ENCODE data around the gene ATP6V0C.
A peak's percentile ranks its signal among the peaks of the same experiment; 100 is the strongest.

Gene ATP6V0C

DNA sequence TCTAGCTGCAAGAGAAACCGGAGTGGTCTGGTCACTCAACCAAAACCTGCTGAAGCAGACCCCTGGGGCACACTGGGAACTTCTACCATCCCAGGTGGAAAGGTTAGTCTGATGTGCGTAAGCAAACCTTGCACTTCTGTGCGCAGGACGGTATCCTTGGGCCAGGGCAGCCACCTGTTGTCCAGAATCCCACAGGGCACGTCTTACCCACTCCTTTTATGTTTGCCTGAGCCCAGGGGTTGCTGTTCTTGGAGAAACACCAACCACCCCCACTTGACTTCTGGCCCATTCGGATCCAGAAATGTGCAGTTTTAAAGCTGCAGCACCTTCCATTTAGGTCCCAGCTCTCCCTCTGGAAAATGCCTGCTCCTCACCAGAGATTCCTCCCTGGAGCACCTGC lies 20.1 kb upstream of the ATP6V0C start:
- no peak for DNase-seq

DNA sequence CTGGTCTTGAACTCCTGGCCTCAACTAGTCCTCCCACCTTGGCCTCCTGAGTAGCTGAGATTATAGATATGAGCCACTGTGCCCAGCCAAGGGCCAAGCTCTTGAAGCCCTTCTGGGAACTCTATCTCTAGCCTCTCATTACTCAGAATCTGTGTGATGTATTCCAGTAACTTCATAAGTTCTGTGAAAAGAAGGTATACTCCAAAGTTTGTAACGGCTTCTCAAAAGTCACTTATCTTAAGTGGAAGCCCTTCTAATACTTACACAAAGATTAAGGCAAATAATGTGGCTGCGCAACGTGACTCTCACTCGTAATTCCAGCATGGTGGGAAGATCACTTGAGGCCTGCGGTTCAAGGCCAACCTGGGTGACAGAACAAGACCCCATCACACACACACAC lies 19.1 kb upstream of the ATP6V0C start:
- DNase-seq, result no peak

DNA sequence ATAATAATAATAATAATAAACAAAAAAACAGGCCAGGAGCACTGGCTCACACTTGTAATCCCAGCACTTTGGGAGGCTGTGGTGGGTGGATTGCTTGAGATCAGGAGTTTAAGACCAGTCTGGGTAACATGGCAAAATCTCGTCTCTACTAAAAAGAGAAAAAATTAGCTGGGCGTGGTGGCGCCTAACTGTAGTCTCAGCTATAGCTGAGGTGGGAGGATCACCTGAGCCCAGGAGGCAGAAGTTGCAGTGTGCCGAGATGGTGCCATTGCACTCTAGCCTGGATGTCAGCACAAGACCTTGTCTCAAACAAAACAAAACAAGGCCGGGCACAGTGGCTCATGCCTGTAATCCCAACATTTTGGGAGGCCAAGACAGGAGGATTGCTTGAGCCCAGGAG lies 18.7 kb upstream of the ATP6V0C start:
- no peak for DNase-seq

DNA sequence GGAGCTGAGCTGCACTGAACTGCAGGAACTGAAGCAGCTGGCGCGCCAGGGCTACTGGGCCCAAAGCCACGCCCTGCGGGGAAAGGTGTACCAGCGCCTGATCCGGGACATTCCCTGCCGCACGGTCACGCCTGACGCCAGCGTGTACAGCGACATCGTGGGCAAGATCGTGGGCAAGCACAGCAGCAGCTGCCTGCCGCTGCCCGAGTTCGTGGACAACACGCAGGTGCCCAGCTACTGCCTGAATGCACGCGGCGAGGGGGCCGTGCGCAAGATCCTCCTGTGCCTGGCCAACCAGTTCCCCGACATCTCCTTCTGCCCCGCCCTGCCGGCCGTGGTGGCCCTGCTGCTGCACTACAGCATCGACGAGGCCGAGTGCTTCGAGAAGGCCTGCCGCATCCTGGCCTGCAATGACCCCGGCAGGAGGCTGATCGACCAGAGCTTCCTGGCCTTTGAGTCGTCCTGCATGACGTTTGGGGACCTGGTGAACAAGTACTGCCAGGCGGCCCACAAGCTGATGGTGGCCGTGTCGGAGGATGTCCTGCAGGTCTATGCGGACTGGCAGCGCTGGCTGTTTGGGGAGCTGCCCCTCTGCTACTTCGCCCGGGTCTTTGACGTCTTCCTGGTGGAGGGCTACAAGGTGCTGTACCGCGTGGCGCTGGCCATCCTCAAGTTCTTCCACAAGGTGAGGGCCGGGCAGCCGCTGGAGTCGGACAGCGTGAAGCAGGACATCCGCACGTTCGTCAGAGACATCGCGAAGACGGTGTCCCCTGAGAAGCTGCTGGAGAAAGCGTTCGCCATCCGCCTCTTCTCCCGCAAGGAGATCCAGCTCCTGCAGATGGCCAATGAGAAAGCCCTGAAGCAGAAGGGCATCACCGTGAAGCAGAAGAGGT lies 17.3 kb upstream of the ATP6V0C start:
- no peak for DNase-seq

DNA sequence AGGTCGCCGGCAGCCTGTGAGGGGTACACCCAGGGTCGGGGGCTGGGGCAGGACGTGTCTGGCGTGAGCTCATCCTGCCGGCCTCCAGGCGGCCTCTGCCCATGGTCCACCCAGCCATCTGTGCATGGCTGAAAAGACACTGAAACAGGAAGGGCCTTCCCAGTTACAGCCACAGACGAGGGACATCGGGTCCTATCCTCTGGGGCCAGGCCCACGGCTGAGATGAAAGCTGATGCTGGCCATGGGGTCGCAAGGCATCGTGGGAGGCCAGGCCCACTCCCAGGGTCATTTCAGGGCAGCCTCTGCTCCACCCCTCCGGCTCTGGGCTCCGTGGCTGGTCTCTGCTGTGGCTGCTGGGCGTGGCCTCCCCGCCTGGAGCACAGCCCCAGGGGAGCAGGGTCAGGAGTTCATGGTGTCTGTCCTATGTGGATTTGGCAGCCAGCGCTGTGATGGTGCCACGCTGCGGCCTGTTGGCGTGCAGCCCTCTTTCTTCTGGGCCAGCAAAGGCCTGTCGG lies 16.6 kb upstream of the ATP6V0C start:
- DNase-seq, result no peak

GRCh38 chr16:2497695-2498484 lies 15.9 kb upstream of the ATP6V0C start:
- no peak for DNase-seq

DNA sequence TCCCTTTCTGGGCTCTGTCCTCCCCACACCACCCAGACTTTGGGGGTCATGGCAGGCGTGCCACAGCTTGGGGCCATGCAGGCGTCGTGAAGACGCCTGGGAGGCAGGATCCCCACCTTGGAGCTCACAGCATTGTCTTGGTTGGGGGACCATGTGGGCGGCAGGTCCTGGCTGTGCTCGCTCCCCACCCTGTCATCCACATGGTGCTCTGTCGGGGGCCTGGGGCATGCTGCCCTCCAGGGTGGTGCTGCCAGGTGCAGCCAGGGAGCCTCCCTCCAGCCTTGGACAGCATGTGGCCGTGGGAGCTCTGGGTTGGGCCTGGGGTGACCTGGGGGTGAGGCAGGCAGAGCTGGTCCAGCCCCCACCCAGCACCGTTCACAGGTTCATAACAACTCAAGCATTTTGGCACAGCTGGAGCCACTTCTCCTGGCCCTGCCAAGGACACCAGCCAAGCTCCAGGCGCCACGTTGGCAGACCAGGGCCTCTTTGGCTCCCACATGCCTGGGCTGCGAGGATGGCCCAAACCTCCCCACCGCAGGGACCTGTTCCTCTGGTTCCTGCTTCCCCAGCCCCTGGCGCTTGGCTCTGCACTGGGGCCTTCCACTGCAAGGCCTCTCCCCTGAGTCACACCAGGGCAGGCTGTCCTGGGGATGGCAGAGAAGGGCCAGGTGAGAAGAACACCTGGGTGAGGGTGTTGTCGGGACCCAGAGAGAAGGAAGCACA lies 15.1 kb upstream of the ATP6V0C start:
- no peak for DNase-seq

DNA sequence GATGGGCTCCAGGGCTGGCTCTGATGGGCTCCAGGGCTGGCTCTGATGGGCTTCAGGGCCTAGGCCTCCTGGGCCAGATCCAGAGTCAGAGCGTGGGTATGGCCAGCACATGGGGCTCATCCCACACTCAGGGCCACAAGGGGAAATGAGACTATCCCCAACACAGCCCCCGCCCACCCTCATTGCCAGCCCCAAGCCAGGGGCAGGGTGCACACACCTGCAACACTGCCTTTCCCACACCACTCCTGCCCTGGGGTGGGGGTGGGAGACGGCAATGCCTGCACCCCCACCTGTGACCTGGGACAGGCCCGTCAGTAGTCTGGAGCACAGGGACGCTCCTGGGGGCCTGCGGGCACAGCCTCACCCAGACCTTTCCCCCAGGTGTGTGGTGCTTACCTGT lies 14.3 kb upstream of the ATP6V0C start:
- DNase-seq, result no peak

DNA sequence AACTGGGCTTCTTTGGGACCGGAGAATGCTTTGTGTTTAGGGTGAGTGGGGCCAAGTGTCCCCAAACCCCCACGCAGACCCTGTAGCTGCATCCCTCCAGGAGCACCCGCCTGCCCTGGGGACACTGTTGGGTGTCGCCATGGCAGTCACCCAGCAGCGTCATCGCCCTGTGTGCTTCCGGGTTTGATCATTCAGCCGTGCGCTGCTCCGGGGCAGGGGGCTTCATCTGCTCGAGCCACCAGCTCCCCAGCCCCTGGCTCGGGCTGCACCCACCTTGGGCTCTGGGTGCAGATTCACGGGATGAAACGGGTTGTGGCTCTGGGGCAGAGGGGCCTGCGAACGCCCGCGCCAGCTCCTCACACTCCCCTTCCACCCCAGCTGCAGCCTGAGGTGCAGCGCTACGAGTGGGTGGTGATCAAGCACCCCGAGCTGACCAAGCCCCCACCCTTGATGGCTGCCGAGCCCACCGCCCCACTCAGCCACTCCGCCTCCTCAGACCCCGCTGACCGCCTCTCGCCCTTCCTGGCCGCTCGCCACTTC lies 13.8 kb upstream of the ATP6V0C start:
- no peak for DNase-seq

DNA sequence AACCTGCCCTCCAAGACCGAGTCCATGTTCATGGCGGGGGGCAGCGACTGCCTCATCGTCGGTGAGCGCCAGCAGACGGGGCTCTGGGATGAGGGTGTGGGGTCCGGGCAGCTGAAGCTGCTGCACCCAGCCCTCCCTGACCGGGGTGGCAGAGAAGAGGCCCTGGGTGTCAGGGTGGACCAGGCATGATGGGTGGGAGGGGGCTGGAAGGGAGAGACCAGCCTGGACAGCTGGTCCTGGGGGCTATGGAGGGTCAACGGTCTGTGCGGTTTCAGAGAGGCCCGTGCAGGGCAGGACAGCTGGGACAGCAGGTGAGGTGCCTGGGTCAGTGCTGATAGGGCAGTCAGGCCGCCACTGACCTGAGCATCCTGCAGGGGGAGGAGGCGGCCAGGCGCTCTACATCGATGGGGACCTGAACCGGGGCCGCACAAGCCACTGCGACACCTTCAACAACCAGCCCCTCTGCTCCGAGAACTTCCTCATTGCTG lies 13.3 kb upstream of the ATP6V0C start:
- DNase-seq, result no peak

DNA sequence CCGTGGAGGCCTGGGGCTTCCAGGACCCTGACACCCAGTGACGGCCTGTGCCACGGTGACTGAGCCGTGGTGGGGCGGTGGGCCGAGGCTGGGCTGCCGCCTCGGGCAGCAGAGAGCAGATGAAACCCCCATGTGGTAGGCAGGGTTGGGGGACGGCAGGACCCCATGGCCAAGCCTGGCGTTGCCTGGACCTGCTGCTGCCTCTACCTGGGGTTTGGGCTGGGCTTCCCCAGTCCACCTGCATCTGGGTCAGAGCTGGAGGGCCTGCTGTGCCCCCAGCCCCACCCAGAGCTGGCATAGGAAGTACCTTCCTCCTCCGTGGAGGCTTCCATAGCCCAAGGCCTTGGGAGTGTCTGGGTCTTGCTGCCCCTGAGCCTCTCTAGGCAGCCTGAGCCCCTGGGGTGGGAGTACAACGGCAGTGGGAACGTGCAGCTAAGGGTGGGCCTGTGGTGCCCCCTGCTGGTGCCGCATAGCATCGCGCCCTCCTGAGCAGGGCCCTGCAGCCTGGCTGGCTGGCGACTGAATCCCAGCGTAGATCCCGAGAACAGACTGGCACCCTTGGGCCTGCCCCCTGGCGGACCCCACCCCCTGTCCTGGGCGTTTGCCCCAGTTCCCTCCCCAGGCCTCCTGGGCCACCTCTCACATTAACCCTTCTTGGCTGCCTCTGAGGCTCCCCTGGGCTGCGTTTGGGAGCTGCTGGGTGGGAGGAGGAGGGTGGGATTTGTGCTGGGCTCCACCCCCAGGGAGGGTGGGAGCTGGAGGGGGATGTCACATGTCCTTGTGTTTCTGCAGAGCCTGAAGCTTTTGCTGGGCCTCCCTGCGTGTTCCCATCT lies 12.6 kb upstream of the ATP6V0C start:
- peak; percentile 1 for DNase-seq

GRCh38 chr16:2501946-2502895 lies 11.5 kb upstream of the ATP6V0C start:
- DNase-seq, result no peak

GRCh38 chr16:2505695-2506094 lies 8.1 kb upstream of the ATP6V0C start:
- DNase-seq, result no peak

DNA sequence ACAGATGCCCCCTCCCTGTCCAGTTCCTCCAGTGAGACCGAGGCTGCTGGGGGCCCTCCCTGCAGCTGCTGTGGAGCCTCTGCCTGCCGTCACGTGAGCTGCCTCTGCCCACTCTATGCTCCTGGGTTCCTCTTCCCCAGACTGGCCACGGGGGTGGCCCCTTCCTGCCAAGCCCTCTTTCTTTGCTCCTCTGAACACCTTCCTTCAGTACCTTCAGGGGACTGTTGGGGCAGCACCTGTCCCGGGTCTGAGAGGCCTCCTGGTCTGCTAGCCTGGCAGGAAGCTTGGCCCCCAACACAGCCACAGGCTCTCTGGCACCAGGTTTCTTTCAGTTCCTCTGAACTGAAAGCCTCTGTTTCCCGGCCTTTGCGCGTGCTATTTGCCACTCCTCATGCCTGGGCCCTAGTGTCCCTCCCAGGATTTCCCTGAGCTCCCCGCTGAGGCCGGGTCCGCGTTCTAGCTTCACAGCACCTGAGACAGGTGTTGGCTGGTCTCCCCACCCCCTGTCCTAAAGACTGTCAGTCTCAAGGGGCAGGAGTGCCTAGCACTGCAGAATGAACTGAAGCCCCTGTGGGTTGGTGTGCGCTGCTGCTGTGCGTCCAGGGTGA lies 6.6 kb upstream of the ATP6V0C start:
- no peak for DNase-seq

- no peak for DNase-seq
These were observed 6.1 kb upstream of the ATP6V0C start for GRCh38 chr16:2507665-2508064.

DNA sequence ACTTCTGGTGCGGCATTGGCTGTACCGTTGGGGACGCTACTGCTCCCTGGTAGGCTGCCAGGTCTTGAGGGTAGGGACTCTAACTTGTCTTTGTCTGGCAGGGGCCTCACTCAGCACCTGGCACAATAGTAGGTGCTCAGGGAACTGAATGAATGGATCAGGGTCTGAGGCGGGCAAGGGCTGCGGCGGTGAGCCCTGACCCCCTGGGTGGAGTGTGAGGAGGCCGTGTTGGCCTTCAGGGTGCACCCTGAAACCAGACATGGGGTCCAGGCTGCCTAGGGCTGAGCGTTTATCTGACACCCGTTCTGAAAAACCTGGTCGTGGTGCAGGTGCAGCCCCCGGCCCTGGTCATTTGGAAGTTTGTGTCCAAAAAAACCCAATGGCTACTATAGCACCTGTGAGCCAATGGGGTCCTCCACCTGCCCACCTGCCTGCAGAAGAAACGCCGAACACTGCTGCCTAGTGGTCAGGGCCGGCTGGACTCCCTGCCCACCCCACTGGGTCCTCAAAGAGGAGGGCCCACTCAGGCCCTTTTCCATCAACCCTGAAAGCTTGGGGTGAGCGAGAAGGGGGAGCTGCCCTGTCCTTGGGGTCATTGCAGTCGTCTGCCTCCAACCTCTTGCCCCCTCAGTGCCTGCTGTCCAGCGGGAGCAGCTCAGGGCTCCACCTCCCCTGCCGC lies 4.9 kb upstream of the ATP6V0C start:
- no peak for DNase-seq

- DNase-seq, result no peak
These were observed 2.5 kb upstream of the ATP6V0C start for GRCh38 chr16:2511128-2511800.

DNA sequence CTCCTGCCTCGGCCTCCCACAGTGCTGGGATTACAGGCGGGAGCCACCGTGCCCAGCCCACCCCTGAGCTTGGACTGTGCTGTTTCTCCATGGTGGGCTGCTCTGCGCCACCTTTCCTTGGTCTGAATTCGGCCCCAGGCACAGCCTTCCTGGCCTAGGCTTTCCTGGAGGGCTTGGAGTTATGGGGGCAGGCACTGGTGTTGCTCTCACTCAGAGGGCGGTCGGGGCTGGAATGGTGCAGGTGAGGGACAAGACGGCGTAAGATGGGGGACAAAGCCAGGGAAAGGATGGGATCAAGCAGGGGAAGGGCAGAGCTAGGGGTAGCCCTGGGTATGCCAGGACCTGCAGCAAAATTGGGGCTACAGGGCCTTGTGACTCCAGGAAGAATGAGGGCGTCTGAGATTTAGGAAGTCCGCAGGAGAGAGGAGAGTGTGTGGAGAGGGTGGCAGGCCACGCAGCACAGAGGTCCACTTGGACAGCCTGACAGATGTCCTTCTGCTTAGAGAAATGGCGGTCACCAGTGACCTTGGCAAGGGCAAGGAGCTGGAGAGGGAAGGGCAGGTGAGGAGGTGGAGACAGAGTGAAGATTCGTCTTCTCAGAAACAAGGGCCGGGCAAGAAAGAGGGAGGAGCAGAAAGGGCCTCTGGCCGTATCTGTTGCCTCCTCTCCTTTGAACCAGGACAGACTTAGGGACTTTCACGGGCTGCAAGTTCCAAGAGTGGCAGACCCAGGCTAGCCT lies 1.6 kb upstream of the ATP6V0C start:
- no peak for DNase-seq
